GM06990 (cell line): ENCODE data around the gene RASL10B.

ENCODE experiments used
- DNase-seq: peaks from one replicate; pipeline ENCODE4 v3.0.0-alpha.2; 2011; ENCODE audit not compliant: insufficient read length; ENCODE audit errors: extremely low read depth
- H3K27me3 ChIP-seq: replicated peaks from 2 replicates; pipeline ENCODE4 v1.6.0; 2011; ENCODE audit warnings: low read length; ENCODE audit not compliant: control insufficient read depth, insufficient read depth
- H3K36me3 ChIP-seq: 2 replicates; pipeline ENCODE4 v1.5.1; 2011; ENCODE audit warnings: low read length; ENCODE audit not compliant: control insufficient read depth, insufficient read depth
- H3K4me3 ChIP-seq: replicated peaks from 2 replicates; pipeline ENCODE4 v1.5.1; 2011; ENCODE audit warnings: low read depth, mild to moderate bottlenecking, control low read depth, low read length
- CTCF ChIP-seq: IDR thresholded peaks from 2 replicates; pipeline ENCODE4 v1.5.1; 2011; ENCODE audit warnings: low read length, control low read depth, mild to moderate bottlenecking, inconsistent platforms; ENCODE audit not compliant: insufficient read depth, poor library complexity, severe bottlenecking

RASL10B gene

GRCh38 chr17:35764123-35764991 lies 32.9 kb downstream of the RASL10B start:
- peak; percentile 85 for TF ChIP-seq CTCF
- Histone ChIP-seq H3K4me3 (peak overlapping the region; percentile 58), H3K36me3 (no peaks in the 10 kb centered on the region), H3K27me3 (no peaks in the 10 kb centered on the region; the same call in 1 of the 2 replicates)
- peak; percentile 93 for DNase-seq

GRCh38 chr17:35765086-35765710 lies 33.8 kb downstream of the RASL10B start:
- no peak for TF ChIP-seq CTCF
- Histone ChIP-seq H3K36me3 (no peaks in the 10 kb centered on the region), H3K27me3 (no peaks in the 10 kb centered on the region; the same call in 1 of the 2 replicates), H3K4me3 (no peak overlapping the region)
- DNase-seq: no peak

GRCh38 chr17:35765756-35766488 lies 34.5 kb downstream of the RASL10B start:
- H3K27me3 ChIP-seq: no peaks in the 10 kb centered on the region; the same call in 1 of the 2 replicates
- DNase-seq: no peak
- no peak overlapping the region for H3K4me3 ChIP-seq
- H3K36me3 ChIP-seq: no peaks in the 10 kb centered on the region
- no peak for TF ChIP-seq CTCF

GRCh38 chr17:35766489-35766877 lies 35.0 kb downstream of the RASL10B start:
- Histone ChIP-seq H3K27me3 (no peaks in the 10 kb centered on the region; the same call in 1 of the 2 replicates), H3K36me3 (no peaks in the 10 kb centered on the region), H3K4me3 (no peak overlapping the region)
- TF ChIP-seq CTCF: no peak
- no peak for DNase-seq

- no peaks in the 10 kb centered on the region for H3K36me3 ChIP-seq
- no peak for DNase-seq
- no peak overlapping the region for H3K4me3 ChIP-seq
- no peaks in the 10 kb centered on the region; the same call in 1 of the 2 replicates for H3K27me3 ChIP-seq
- peak; percentile 43 for TF ChIP-seq CTCF
Measured at GRCh38 chr17:35766903-35767510, 35.6 kb downstream of the RASL10B start.
